Cardiac fibroblast (primary cell): Measurements from ENCODE around the gene GNL3.

Source experiments
- DNase-seq, 2 donors: peaks; one replicate each; pipeline versions ENCODE4 v3.0.0 to v3.0.0-alpha.2; 2010; ENCODE audit warnings: low read depth in 2 of 2
- H3K4me3 ChIP-seq, 2 donors: replicated peaks in 1 of 2; 1 replicate in 1 of 2; 2 replicates in 1 of 2; pipeline ENCODE4 v1.5.1; 2011; ENCODE audit warnings: low read depth in 2 of 2, low read length in 2 of 2, mild to moderate bottlenecking in 2 of 2, moderate library complexity in 1 of 2
- TF ChIP-seq, protein P1 (sequence below): IDR thresholded peaks from one replicate; pipeline ENCODE4 v1.5.1; 2011; ENCODE audit warnings: low read depth, mild to moderate bottlenecking, low read length, inconsistent platforms

The GNL3 gene

GRCh38 chr3:52696830-52697631, 11.2 kb downstream of the GNL3 start:
- DNase-seq: no peak
- no peak overlapping the region for H3K4me3 ChIP-seq
- TF ChIP-seq, protein P1, sequence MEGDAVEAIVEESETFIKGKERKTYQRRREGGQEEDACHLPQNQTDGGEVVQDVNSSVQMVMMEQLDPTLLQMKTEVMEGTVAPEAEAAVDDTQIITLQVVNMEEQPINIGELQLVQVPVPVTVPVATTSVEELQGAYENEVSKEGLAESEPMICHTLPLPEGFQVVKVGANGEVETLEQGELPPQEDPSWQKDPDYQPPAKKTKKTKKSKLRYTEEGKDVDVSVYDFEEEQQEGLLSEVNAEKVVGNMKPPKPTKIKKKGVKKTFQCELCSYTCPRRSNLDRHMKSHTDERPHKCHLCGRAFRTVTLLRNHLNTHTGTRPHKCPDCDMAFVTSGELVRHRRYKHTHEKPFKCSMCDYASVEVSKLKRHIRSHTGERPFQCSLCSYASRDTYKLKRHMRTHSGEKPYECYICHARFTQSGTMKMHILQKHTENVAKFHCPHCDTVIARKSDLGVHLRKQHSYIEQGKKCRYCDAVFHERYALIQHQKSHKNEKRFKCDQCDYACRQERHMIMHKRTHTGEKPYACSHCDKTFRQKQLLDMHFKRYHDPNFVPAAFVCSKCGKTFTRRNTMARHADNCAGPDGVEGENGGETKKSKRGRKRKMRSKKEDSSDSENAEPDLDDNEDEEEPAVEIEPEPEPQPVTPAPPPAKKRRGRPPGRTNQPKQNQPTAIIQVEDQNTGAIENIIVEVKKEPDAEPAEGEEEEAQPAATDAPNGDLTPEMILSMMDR: no peak

DNA sequence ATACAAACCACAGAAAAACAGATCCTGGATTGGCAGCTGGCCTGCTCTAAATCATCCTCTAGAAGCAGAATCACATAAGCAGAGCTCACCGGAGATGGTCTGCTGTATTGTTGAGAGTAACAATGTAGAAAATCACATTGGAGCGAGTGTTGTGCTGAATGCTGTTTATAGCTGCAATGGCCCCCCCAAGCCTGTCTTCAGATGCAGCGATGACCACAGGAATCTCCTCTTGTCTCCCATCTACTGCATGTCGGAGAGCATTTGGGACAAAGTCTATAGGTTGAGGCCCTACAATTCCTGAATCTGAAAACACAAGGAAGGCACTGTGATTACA, 11.8 kb downstream of the GNL3 start:
- DNase-seq: no peak
- TF ChIP-seq, protein P1: no peak
- H3K4me3 ChIP-seq: no peak overlapping the region

DNA sequence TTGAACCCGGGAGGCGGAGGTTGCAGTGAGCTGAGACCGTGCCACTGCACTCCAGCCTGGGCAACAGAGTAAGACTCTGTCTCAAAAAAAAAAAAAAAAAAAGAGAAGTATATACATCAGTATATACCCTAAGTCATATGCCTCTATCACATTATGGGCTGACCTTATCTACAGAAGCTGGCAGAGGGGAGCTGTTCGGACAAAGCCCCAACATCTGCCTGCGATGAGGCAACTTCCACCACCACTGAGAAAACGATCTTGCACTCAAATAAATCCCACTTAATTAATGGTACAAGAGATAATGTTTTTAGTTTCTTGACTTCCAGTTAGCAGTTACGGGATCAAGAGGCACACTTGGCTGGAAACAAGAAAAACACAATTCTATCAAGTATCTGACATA, 17.5 kb downstream of the GNL3 start:
- TF ChIP-seq, protein P1: no peak
- no peak overlapping the region for H3K4me3 ChIP-seq
- no peak for DNase-seq

GRCh38 chr3:52704611-52705437, 19.0 kb downstream of the GNL3 start:
- DNase-seq: peak; percentile 26 to 37
- H3K4me3 ChIP-seq: peak overlapping the region; percentile 85 to 97
- TF ChIP-seq, protein P1: no peak

- TF ChIP-seq, protein P1: no peak
- DNase-seq: no peak
- H3K4me3 ChIP-seq: peak overlapping the region; percentile 85 to 97
Measured at GRCh38 chr3:52705438-52705687, 19.5 kb downstream of the GNL3 start.

- peak; percentile 89 for DNase-seq
- H3K4me3 ChIP-seq: peak within 1 kb of the TSS; percentile 85 to 97
- TF ChIP-seq, protein P1: no peak
Measured at GRCh38 chr3:52705688-52706686, 20.2 kb downstream of the GNL3 start, which contains the start of the genes GLT8D1 and SPCS1. Gene GLT8D1 (minus strand): TSS chr3:52705791. CDS start chr3:52700460, 5,331 bp downstream. Gene SPCS1 (plus strand): TSS chr3:52706106. CDS start chr3:52706247, 141 bp downstream.
